HG03439 (cell line): Measurements from ENCODE around the gene DAP.

ENCODE experiments used
- ATAC-seq: cut with Tn5 transposase; IDR thresholded peaks from one replicate; pipeline ENCODE4 v1.9.1; 2021; ENCODE audit warnings: mild to moderate bottlenecking, moderate library complexity; ENCODE audit not compliant: unreplicated experiment

The DAP gene

DNA sequence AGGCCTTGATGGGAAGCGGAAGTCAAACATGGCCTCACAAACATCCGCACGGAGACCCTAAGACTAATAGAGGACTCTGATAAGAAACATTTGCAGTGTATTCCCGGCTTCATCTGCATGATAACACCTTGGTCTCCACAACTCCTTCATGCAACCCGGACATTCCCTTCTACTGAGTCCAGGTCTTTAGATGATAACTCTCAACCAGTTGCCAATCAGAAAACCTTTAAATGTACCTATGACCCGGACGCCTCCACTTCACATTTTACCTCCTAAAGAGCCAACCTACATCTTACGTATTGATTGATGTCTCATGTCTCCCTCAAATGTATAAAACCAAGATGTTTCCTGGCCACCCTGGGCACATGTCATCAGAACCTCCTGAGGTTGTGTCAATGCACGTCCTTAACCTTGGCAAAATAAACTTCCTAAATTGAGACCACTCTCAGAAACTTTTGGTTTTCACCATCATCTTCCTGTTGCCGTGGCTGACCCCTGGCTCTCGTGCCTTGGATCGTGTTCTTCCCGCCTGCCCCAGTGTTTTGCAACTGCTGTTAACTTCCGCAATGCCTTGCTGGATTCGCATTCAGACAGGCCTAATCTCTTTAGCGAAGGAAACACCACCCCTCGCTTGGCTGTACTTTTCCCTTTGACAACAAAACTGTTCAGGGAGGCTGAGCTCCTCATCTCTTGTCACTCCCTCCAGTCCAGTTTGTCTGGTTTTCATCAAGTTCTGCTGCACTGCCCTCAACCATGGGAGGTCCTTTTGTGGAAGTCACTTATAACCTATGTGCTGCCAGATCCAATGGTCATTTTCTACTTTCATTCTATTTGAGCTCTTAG is 1.1 kb upstream of the DAP start:
- no peak for ATAC-seq

DNA sequence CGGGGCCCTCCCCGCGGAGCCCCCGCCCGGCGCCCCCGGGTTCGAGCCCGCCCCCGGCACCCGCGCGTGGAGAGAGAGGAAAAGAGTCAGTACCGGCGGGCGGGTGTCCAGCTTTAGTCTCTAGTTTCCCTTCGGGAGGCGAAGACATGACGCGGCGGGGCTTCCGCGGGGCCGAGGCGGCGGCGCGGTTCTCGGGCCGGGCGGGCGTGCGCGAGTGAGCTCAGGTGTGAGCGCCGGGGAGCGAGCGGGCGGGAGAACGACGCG is 181 bp downstream of the DAP start:
- no peak for ATAC-seq

DNA sequence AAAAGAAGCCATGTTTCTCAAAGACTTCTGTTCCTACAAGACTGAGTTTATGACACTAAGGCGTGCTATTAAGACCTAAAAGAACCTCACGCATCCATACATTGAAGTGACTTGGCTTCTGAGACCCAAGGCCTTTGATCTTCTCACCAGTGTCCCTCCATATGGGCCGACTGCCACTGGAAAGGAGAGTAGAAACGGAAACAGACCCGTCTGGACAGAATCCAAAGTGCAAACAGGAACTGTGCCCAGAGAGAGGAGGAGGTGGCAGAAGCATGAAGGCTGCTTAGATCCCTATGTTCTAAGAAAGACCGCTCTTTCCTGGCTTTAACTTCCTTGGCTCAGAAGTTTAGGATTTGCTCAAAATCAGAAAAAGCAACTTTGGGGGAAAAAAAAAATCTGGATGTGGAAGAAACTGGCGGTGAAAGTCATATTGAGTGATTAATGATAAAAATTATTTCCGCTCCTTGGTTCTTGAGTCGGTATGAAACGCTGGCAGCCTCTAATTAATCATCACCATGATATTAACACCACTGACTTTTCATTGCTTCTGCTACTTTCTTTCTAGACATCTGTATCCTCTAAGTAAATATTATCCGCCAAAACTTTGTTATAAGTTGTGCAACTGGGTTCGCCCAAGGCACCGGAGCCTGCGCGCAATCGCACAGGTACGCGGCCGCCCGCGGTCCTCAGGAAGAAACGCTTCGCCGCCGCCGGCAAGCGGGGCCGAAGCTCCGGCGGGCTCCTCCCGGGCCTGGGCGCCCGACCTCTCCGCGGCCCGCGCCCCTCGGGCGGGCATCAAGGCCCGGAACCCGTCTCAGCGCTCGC is 726 bp downstream of the DAP start:
- peak; percentile 37 for ATAC-seq

DNA sequence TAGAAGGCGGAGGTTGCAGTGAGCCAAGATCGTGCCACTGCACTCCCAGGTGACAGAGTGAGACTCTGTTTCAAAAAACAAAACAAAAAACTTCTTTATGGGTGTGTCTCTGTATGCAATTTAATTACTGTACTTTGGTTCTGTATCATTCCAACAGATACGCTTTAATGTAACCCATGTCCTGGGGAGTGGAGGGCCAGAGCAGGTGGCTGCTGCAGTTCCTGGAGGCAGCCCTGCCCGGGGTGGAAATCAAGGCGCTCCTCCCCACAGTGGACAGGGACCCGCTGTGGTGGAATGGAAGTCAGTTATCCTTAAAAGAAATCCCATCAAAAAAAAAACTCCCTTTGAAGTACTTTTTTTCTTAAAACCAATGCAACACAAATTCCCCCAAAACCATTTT is 1.9 kb downstream of the DAP start:
- no peak for ATAC-seq

DNA sequence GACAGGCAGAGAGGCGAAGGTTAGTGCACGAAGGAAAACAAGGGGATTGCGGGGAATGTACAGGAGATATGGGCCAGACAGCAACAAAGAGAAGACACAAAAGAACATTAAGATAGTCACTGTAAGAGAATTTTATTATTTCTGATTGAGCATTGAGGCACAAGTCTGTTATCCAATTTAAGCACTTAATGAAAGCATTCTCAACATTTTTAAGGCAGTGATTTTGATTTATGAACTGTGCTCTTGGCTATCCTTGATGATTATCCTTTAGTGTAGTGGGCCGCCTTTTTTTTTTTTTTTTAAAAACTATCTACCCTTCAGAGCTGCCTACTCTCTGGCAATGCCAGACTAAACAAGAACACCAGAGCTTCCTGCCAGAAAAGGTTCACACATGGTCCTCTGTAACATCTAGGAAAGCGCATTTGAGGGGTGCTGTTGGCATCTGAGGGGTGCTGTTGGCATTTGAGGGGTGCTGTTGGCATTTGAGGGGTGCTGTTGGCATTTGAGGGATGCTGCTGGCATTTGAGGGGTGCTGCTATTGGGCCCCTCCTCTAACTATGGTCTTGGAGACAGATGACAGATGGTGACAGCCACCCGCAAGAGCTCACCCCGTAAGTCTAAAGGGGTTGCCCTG is 3.0 kb downstream of the DAP start:
- no peak for ATAC-seq

DNA sequence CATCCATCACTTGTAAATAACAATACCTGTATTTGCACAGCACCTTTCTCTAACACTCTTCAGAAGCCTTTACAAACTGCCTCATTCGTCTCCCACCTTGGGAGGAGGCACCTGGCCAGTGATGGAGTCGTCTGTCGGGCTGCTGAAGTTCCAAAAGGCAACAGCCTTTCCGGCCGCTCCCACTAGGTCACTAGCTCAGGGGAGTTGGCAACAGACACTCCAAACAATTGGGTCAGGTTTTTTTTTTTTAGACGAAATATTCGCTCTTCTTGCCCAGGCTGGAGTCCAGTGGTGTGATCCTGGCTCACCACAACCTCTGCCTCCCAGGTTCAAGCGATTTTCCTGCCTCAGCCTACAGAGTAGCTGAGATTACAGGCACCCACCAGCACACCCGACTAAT is 4.0 kb downstream of the DAP start:
- ATAC-seq: no peak

DNA sequence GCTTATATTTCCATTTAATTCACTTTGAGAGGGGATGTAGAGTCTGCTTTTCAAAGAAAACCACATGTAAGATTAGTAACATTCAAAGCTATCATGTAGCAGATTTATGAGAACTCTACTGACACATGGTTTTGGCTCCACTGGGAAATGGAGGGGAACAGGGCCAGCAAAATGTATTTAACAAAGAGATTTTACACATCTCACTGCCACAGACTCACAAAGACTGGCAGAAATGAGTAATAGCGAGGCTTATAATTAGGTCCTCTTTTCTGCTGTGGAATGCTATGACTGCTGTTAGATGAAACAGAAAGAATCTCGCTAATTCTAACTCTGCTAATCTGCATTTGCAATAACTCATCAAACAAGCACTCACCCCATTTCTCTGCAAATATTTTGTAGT is 4.5 kb downstream of the DAP start:
- peak; percentile 25 for ATAC-seq

DNA sequence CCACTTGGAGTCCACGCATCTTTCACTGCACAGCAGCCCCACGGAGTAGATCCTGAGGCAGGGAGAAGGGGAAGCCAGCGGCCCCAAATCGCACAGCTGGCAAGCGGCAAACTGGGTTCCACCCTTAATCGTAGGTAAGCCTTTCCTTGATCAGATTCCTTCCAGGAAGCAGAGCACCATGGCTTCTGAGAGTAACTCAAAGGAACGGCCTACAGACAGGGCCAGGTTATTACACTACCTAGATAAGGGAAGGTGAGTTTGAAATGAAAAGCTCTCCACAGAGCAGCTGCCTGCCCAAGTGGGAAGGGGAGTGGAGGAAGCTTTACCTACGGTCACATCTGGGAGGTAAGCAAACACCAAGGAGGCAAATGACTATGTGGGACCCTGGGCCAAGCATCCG is 7.9 kb downstream of the DAP start:
- no peak for ATAC-seq

DNA sequence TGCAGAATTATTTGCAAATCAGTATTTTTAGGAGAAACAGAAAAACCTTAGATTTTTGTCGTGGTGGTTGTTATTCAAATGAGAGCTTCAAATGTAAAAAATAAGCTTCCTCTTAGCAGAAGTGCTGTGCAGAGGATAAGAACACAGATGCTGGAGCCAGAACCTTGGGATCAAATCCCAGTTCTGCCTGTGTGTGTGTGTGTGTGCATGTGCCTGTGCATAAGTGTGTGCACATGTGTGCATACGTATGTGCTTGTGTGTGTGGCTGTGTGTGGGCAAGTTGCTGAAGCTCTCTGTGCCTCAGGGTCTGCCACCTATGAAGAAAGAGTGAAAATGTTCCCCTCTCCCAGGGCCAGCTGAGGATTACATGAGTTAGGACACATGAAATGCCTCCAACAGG is 8.6 kb downstream of the DAP start:
- no peak for ATAC-seq

DNA sequence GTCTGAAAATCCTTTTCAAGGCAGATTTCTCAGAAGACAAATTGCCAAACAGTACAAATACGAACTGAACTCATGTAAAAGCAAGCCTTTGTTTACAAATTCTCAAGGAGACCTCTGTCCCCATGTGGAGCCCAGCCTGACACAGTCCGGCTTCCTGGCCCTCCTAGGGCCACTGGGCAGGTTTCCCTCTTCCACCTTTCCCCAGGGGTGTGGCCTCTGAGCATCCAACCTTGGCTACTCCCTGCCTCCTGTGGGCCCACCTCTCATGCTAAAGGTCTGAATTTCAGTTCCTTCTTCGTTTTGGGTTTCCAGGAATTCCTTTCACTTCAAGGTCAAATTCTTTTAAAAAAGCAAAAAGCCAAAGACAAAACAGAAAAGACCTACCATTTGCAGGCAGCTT is 10.1 kb downstream of the DAP start:
- no peak for ATAC-seq

DNA sequence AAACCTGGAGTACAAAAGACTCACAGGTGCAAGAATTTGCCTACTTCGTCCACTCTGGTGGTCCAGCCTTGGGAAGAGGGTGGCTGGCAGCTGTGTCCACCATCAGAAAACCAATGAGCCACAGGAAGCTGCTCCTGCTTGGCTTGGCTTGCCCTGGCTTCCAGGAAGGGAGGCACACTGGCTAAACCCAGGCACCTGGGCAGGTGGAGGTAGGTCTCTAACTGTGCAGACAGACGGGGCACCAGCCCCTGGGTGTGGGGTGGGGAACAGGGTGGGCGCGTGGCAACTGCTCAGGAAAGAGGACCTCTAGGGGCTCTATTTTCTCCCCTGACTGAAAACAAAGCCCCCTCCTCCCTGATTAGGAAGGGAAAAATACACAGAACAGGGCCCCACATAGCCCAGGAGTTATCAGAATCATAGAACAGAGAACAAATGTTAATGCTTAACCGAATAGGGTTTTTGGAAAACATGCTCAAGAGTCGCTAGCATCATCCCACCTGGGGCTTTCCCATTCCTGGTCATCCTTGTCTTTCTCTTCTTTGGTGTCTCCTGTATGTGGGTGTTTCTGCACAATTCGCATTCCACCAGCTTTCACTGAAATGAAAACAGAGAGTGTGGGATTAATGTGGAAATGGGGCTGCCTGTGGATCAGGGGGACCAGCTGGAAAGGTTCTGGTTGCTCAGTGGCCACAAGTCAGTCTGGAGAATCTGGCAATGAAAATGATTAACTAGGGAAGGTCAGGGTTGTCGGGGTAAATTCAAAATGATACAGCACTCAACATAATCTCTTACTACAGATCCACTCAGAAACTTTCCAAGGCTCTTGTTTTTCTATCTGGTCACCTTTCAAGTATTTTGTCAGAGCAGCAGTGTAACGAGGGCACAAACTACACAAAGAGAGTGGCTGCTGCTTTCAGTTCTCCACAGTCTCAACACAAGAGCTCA is 13.1 kb downstream of the DAP start:
- no peak for ATAC-seq

DNA sequence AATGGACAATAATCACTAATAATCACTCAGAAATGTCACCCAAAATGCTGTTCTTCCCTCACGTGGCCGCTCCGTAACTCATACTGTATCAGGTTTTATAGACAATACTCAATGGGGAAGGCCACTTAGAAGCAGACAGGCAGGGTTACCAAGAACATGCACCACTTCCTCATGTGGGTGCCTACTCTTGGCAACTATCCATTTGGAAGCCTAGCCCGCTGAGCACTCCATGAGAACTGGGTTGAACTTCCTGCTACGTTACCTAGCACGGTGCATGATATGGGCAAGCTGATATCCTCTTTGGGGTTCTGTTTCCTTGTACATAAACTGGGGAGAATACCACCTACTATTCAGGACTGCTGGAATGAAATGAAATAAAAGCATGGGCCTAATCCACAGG is 14.3 kb downstream of the DAP start:
- no peak for ATAC-seq

DNA sequence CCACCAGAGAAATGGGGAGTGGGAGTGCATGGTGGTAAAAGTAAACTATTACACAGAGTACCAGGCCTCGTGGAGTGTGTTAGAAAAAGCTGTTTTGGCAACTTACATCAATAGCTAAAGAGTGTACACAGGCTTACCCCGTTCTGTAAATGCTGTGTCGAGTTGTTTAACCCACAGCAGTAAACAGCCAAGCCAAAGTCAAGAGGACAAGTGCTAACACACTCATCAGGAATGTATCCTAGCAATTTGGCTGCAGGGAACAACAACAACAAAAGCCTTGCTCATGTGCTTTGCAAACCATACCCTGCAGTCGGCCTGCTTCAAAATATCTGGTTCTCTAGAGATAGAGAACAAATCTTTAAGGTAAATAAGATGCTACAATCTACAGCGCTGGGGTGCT is 15.9 kb downstream of the DAP start:
- ATAC-seq: no peak

DNA sequence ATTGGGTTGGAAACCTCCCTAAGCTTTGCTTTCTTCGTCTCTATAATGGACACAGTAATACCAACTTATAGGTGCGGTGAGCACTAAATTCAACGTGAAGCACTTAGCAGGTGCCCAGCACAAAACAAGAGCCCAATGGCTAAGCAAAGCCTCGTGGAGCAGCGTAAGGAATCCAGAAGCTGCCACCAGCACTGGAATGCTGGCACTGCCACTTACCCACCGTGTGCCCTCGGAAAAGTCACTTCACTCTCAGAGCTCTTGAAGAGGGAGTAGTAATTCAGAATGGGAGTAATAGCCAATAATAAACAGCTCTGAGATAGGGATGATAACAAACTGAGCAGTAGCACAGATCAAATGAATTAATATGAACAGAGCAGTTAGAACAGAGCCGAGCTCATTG is 16.4 kb downstream of the DAP start:
- no peak for ATAC-seq

DNA sequence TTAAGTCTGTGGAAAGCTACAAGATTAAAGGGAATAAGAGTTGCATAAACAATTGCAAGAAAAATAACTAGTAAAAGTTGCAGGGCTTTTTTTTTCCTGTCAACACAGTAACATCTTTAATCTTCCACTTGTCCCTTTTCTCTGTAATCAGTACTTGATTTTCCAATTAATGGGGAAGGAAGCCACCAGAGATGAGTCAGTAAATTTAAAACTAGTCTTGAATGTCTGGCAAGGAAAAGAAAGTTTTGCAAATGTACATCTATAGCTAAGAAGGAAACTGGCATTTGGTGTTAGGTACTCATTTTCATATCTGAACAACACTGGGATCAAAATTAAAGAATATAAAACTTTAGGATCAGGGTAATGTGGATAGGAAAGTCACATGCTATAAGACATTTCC is 17.1 kb downstream of the DAP start:
- ATAC-seq: no peak

DNA sequence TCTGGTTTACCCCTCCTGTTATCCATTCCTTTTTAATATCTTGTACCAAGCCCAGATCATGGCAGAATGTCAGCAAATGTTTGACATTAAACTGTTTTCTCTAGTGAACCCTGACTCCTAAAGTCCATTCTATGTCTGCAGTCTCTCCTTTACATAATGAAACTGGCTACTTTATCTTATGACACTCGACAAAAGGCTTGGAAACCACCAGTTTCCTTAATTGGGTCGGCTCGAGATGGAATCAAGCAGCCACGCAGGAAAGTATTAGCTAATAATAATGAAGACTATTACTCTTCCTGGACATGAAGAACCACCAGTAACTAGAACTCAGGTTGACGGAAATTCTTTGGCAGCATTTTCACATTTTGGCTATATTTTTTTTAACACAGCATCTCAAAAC is 17.5 kb downstream of the DAP start:
- ATAC-seq: no peak

DNA sequence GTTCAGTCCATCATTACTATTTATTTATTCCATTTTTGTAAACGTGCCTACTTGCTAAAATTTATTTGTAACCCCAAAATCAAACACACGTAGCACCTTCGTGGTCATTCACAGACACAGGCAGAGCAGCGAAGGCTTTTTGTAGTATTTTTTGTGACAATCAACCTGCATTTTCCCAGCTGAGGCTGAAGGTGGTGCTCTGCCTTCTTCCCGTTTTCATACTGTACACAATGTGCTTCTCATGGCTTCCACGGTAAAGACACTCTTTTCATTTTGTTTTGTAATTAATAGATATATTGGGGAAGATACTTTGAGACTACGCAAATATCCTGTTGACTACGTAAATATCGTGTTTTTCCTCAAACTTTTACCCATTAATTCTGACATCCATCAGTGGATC is 19.4 kb downstream of the DAP start:
- no peak for ATAC-seq

DNA sequence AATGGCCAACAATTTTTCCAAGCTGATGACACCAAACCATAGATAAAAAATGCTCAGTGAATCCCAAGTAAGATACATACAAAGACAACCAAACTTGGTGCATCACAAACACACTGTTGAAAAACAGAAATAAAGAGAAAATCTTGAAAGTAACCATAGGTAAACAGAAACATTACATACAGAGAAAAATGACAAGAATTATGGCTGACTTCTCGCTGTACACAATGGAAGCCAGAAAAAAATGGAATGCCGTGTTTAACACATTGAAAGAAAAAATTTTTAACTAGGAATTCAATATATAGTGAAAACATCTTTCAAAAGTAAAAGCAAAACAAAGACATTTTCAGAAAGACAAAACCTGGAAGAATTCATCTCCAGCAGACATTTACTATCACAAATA is 20.6 kb downstream of the DAP start:
- no peak for ATAC-seq

DNA sequence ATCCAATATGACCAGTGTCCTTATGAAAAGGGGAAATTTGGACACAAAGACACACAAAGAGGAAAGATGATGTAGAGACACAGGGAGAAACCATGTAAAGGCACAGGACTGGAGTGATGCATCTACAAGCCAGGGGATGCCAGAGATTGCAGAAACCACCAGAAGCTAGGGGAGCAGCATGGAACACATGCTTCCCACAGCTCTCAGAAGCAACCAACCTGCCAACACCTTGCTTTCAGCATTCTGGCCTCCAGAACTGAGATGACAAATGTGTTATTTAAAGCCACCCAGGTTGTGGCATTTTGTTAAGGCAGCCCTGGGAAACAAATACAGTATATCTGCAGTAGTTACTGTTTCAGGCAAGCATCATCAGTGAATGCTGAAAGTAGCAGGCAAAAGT is 23.2 kb downstream of the DAP start:
- ATAC-seq: no peak

DNA sequence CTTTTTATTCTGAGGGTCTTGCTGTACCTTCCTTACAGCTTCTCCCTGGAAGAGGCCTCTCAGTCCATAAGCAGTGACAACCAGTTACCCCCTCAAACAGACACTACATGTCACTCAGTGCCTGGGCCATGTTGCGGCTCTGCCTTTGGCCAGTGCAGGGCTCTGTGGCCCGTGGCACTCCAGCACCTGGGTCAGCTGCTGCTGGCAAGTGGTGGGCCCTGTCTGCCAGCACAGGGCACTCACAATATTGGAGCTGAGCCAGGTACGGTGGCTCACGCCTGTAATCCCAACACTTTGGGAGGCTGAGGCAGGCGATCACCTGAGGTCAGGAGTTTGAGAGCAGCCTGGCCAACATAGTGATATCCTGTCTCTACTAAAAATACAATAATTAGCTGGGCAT is 24.2 kb downstream of the DAP start:
- ATAC-seq: no peak

DNA sequence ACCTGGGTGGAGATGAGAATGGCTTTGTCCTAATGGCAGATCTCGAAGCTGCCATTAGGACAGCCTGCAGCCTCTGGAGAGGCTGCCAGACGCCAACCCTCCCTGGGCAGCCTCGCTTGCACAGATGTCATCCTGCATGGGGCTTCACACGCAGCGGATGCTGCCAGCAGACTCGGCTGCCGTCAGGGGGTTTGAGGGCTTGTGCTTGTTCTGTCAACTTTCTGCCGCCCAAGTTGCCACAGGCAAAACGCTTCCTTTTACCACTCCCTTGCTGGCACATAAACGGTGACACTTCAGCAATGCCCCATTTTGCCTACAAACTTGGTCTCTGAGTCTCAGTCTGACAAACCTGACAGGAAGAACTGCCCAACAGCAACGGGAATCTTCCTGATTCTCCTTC is 24.7 kb downstream of the DAP start:
- ATAC-seq: no peak
